ENCODE data around the gene FBXO10.
A peak's percentile ranks its signal among the peaks of the same experiment; 100 is the strongest.

The FBXO10 gene

GRCh38 chr9:37575921-37576721, at the start of gene FBXO10:
Gene FBXO10 (minus strand): TSS chr9:37576380. CDS start chr9:37541768, 34,612 bp downstream.
- ATAC-seq (peak; percentile 68), DNase-seq (peak; percentile 49)
- peaks cover 29% of the 10 kb centered on the region for H3K36me3 Mint-ChIP-seq (ENCODE audit: low read depth)
- H3K27me3 Mint-ChIP-seq: peaks cover 2% of the 10 kb centered on the region
- no peaks in the 10 kb centered on the region for H3K9me3 Mint-ChIP-seq
- H3K4me1 Mint-ChIP-seq: peaks cover 28% of the 10 kb centered on the region
- H3K27ac Mint-ChIP-seq: no peak within 1 kb of the TSS
- H3K4me3 Mint-ChIP-seq: peak within 1 kb of the TSS; percentile 77

GRCh38 chr9:37625758-37626147, 49.6 kb upstream of the FBXO10 start:
- H3K27me3 Mint-ChIP-seq: no peaks in the 10 kb centered on the region
- no peaks in the 10 kb centered on the region for H3K4me1 Mint-ChIP-seq
- H3K27ac Mint-ChIP-seq: no peak overlapping the region
- H3K4me3 Mint-ChIP-seq: no peak overlapping the region
- ATAC-seq: no peak
- H3K36me3 Mint-ChIP-seq (ENCODE audit: low read depth): no peaks in the 10 kb centered on the region
- H3K9me3 Mint-ChIP-seq: no peaks in the 10 kb centered on the region
- no peak for DNase-seq

- no peaks in the 10 kb centered on the region for H3K9me3 Mint-ChIP-seq
- DNase-seq (no peak), ATAC-seq (no peak)
- H3K27ac Mint-ChIP-seq: no peak overlapping the region
- no peak overlapping the region for H3K4me3 Mint-ChIP-seq
- H3K27me3 Mint-ChIP-seq: no peaks in the 10 kb centered on the region
- no peaks in the 10 kb centered on the region for H3K36me3 Mint-ChIP-seq (ENCODE audit: low read depth)
- H3K4me1 Mint-ChIP-seq: no peaks in the 10 kb centered on the region
Observed at GRCh38 chr9:37625036-37625757, 49.0 kb upstream of the FBXO10 start.

- no peaks in the 10 kb centered on the region for H3K36me3 Mint-ChIP-seq (ENCODE audit: low read depth)
- ATAC-seq (no peak), DNase-seq (no peak)
- H3K27ac Mint-ChIP-seq: no peak overlapping the region
- no peak overlapping the region for H3K4me3 Mint-ChIP-seq
- no peaks in the 10 kb centered on the region for H3K4me1 Mint-ChIP-seq
- no peaks in the 10 kb centered on the region for H3K27me3 Mint-ChIP-seq
- H3K9me3 Mint-ChIP-seq: no peaks in the 10 kb centered on the region
Observed at GRCh38 chr9:37624073-37624472, 47.9 kb upstream of the FBXO10 start.

- ATAC-seq (no peak), DNase-seq (no peak)
- Mint-ChIP-seq H3K27ac (no peak overlapping the region), H3K4me3 (no peak overlapping the region), H3K36me3 (ENCODE audit: low read depth) (no peaks in the 10 kb centered on the region), H3K4me1 (no peaks in the 10 kb centered on the region), H3K9me3 (no peaks in the 10 kb centered on the region), H3K27me3 (no peaks in the 10 kb centered on the region)
Observed at GRCh38 chr9:37623267-37623666, 47.1 kb upstream of the FBXO10 start.

GRCh38 chr9:37622462-37622861, 46.3 kb upstream of the FBXO10 start:
- Mint-ChIP-seq H3K36me3 (ENCODE audit: low read depth) (no peaks in the 10 kb centered on the region), H3K27ac (no peak overlapping the region), H3K4me3 (no peak overlapping the region), H3K9me3 (no peaks in the 10 kb centered on the region), H3K27me3 (no peaks in the 10 kb centered on the region), H3K4me1 (no peaks in the 10 kb centered on the region)
- DNase-seq: no peak
- ATAC-seq: no peak

- Mint-ChIP-seq H3K4me1 (no peaks in the 10 kb centered on the region), H3K4me3 (no peak overlapping the region), H3K36me3 (ENCODE audit: low read depth) (no peaks in the 10 kb centered on the region), H3K27me3 (no peaks in the 10 kb centered on the region), H3K9me3 (no peaks in the 10 kb centered on the region), H3K27ac (no peak overlapping the region)
- DNase-seq (no peak), ATAC-seq (no peak)
Observed at GRCh38 chr9:37621273-37622121, 45.3 kb upstream of the FBXO10 start.

- ATAC-seq: no peak
- no peaks in the 10 kb centered on the region for H3K4me1 Mint-ChIP-seq
- DNase-seq: no peak
- H3K4me3 Mint-ChIP-seq: no peak overlapping the region
- H3K9me3 Mint-ChIP-seq: no peaks in the 10 kb centered on the region
- H3K27ac Mint-ChIP-seq: no peak overlapping the region
- no peaks in the 10 kb centered on the region for H3K36me3 Mint-ChIP-seq (ENCODE audit: low read depth)
- no peaks in the 10 kb centered on the region for H3K27me3 Mint-ChIP-seq
Observed at GRCh38 chr9:37620396-37620795, 44.2 kb upstream of the FBXO10 start.

- Mint-ChIP-seq H3K4me1 (no peaks in the 10 kb centered on the region), H3K27me3 (no peaks in the 10 kb centered on the region), H3K4me3 (no peak overlapping the region), H3K36me3 (ENCODE audit: low read depth) (no peaks in the 10 kb centered on the region), H3K9me3 (no peaks in the 10 kb centered on the region), H3K27ac (no peak overlapping the region)
- DNase-seq (no peak), ATAC-seq (no peak)
Observed at GRCh38 chr9:37619806-37620205, 43.6 kb upstream of the FBXO10 start.

GRCh38 chr9:37618817-37619216, 42.6 kb upstream of the FBXO10 start:
- Mint-ChIP-seq H3K27ac (no peak overlapping the region), H3K36me3 (ENCODE audit: low read depth) (no peaks in the 10 kb centered on the region), H3K27me3 (peaks cover 3% of the 10 kb centered on the region), H3K9me3 (no peaks in the 10 kb centered on the region), H3K4me1 (no peaks in the 10 kb centered on the region), H3K4me3 (no peak overlapping the region)
- no peak for DNase-seq
- no peak for ATAC-seq

- peaks cover 3% of the 10 kb centered on the region for H3K27me3 Mint-ChIP-seq
- no peak overlapping the region for H3K27ac Mint-ChIP-seq
- no peaks in the 10 kb centered on the region for H3K9me3 Mint-ChIP-seq
- H3K4me3 Mint-ChIP-seq: no peak overlapping the region
- DNase-seq (no peak), ATAC-seq (no peak)
- H3K4me1 Mint-ChIP-seq: no peaks in the 10 kb centered on the region
- H3K36me3 Mint-ChIP-seq (ENCODE audit: low read depth): no peaks in the 10 kb centered on the region
Observed at GRCh38 chr9:37617832-37618231, 41.7 kb upstream of the FBXO10 start.

- DNase-seq (no peak), ATAC-seq (no peak)
- H3K9me3 Mint-ChIP-seq: no peaks in the 10 kb centered on the region
- H3K4me1 Mint-ChIP-seq: no peaks in the 10 kb centered on the region
- H3K4me3 Mint-ChIP-seq: no peak overlapping the region
- no peaks in the 10 kb centered on the region for H3K36me3 Mint-ChIP-seq (ENCODE audit: low read depth)
- H3K27me3 Mint-ChIP-seq: peaks cover 5% of the 10 kb centered on the region
- H3K27ac Mint-ChIP-seq: no peak overlapping the region
Observed at GRCh38 chr9:37617161-37617560, 41.0 kb upstream of the FBXO10 start.

GRCh38 chr9:37611961-37612360, 35.8 kb upstream of the FBXO10 start:
- Mint-ChIP-seq H3K4me3 (no peak overlapping the region), H3K27me3 (peaks cover 10% of the 10 kb centered on the region), H3K36me3 (ENCODE audit: low read depth) (no peaks in the 10 kb centered on the region), H3K27ac (no peak overlapping the region), H3K4me1 (no peaks in the 10 kb centered on the region), H3K9me3 (no peaks in the 10 kb centered on the region)
- no peak for DNase-seq
- ATAC-seq: no peak

- Mint-ChIP-seq H3K27ac (no peak overlapping the region), H3K9me3 (no peaks in the 10 kb centered on the region), H3K4me3 (no peak overlapping the region), H3K27me3 (peaks cover 13% of the 10 kb centered on the region), H3K36me3 (ENCODE audit: low read depth) (no peaks in the 10 kb centered on the region), H3K4me1 (no peaks in the 10 kb centered on the region)
- DNase-seq (no peak), ATAC-seq (no peak)
Observed at GRCh38 chr9:37611014-37611413, 34.8 kb upstream of the FBXO10 start.
